Esophagus squamous epithelium (tissue), 5 donors: Measurements from ENCODE around the gene GBP4. TPM values are rescaled to one million over a fixed set of nuclear protein-coding genes. Genes with fewer than 3 reads are reported as not detected.
"Not testable (repeated sequence)": the region's sequence is repeated elsewhere in the genome, so short reads cannot be mapped to it uniquely, and the experiment has no call there.

Experiments
- DNase-seq: peaks from one replicate; lab custom pipeline; 2025; lab: John Stamatoyannopoulos, UW
- H3K27ac ChIP-seq, 4 donors: fragments of 200-600 bp; sonication (generic); one replicate each; pipeline ENCODE4 v1.5.1; 2016 to 2019; ENCODE audit warnings: mild to moderate bottlenecking in 1 of 4
- H3K27me3 ChIP-seq, 4 donors: fragments of 200-600 bp; sonication (generic); 1 replicate in 3 of 4; 2 replicates in 1 of 4; pipeline versions ENCODE4 v1.5.1 to v1.6.0; 2017 to 2021; ENCODE audit warnings: antibody characterized with exemption in 1 of 4
- H3K36me3 ChIP-seq, 3 donors: fragments of 200-600 bp; sonication (generic); one replicate each; pipeline ENCODE4 v1.5.1; 2016 to 2019
- H3K4me1 ChIP-seq, 3 donors: fragments of 200-600 bp; sonication (generic); one replicate each; pipeline ENCODE4 v1.5.1; 2017 to 2019
- H3K4me3 ChIP-seq, 4 donors: fragments of 200-600 bp; sonication (generic); 1 replicate in 3 of 4; 2 replicates in 1 of 4; pipeline ENCODE4 v1.5.1; 2016 to 2019; ENCODE audit warnings: mild to moderate bottlenecking in 2 of 4, moderate library complexity in 1 of 4
- H3K9me3 ChIP-seq, 3 donors: fragments of 200-600 bp; sonication (generic); one replicate each; pipeline ENCODE4 v1.5.1; 2016 to 2019
- CTCF ChIP-seq, 6 experiments: fragments of 450-650 bp in 4 of 6; fragments of 200-600 bp in 2 of 6; sonication (generic) in 2 of 6; IDR thresholded peaks; one replicate each; pipeline ENCODE4 v1.5.1; 2016 to 2019; ENCODE audit warnings: antibody characterized with exemption in 6 of 6, mild to moderate bottlenecking in 4 of 6, moderate library complexity in 4 of 6
- POLR2A ChIP-seq, 4 donors: fragments of 450-650 bp; IDR thresholded peaks; one replicate each; pipeline ENCODE4 v1.6.1; 2017; ENCODE audit warnings: antibody characterized with exemption in 4 of 4, mild to moderate bottlenecking in 4 of 4, moderate library complexity in 3 of 4
- WGBS, 2 donors: methylation state at CpG; one replicate each; pipeline ENCODE4 v1.1.5; 2018; 5-methylcytosine and 5-hydroxymethylcytosine counted together
- intact Hi-C: fragments of 100-400 bp; cut with DNase I; formaldehyde crosslinking; loops from one replicate; pipeline ENCODE4 v1.15.0; 2022
- total RNA-seq, 4 donors: library from RNA; depleted of rRNA; stranded (reverse); fragments of >200 nt; gene quantifications; one replicate each; pipeline ENCODE4 v1.1.0, GENCODE V29; 2016
- donor health status: DM: yes; HTN: yes; CAD: no.

GBP4 gene
- total RNA-seq, result 1 to 10 TPM; 2.5 to 7.4 (median 4.1) TPM

- DNase-seq, result no peak
- H3K9me3 ChIP-seq, result no peaks in the 10 kb centered on the region
- peak within 1 kb of the TSS; percentile 72 to 89 (median 80) for H3K27ac ChIP-seq
- peak in 1 of 4 donors; percentile 45 for TF ChIP-seq POLR2A (IDR thresholded peaks at IDR 0.05)
- no peak for TF ChIP-seq CTCF (IDR thresholded peaks at IDR 0.05)
- H3K4me1 ChIP-seq, result peaks cover 0 to 50% (median 0%) of the 10 kb centered on the region in 3 donors
- intact Hi-C loops, result no loop called here
- H3K27me3 ChIP-seq, result no peaks in the 10 kb centered on the region
- 12 to 24% methylated on average over 20 to 21 of the region's 21 CpGs for WGBS, 2 donors
- H3K4me3 ChIP-seq, result peak within 1 kb of the TSS; percentile 42 to 76 (median 54)
- H3K36me3 ChIP-seq, result peaks cover 0 to 5% (median 0%) of the 10 kb centered on the region in 3 donors
Measured at GRCh38 chr1:89198491-89199072, at the start of gene GBP4. Gene GBP4 (minus strand): TSS chr1:89198942. CDS start chr1:89198834, 108 bp downstream.

GRCh38 chr1:89243046-89243445 lies 44.3 kb upstream of the GBP4 start:
- no peak for DNase-seq
- no peak overlapping the region for H3K27ac ChIP-seq
- TF ChIP-seq POLR2A (IDR thresholded peaks at IDR 0.05) (no peak), CTCF (IDR thresholded peaks at IDR 0.05) (no peak)
- H3K4me3 ChIP-seq, result no peak overlapping the region
- no peaks in the 10 kb centered on the region for H3K36me3 ChIP-seq
- no peaks in the 10 kb centered on the region for H3K9me3 ChIP-seq
- 85 to 92% methylated on average over 3 of the region's 3 CpGs for WGBS, 2 donors
- H3K4me1 ChIP-seq, result no peaks in the 10 kb centered on the region
- H3K27me3 ChIP-seq, result no peaks in the 10 kb centered on the region
- intact Hi-C loops, result no loop called here

- TF ChIP-seq CTCF (IDR thresholded peaks at IDR 0.05) (no peak), POLR2A (IDR thresholded peaks at IDR 0.05) (no peak)
- H3K27ac ChIP-seq, result no peak overlapping the region
- intact Hi-C loops, result no loop called here
- DNase-seq, result no peak
- no peaks in the 10 kb centered on the region for H3K36me3 ChIP-seq
- no peaks in the 10 kb centered on the region for H3K4me1 ChIP-seq
- H3K27me3 ChIP-seq, result no peaks in the 10 kb centered on the region
- WGBS, 2 donors, result 38 to 50% methylated on average over 1 of the region's 1 CpG
- H3K9me3 ChIP-seq, result no peaks in the 10 kb centered on the region
- no peak overlapping the region for H3K4me3 ChIP-seq
Measured at GRCh38 chr1:89221341-89221740, 22.6 kb upstream of the GBP4 start.

DNA sequence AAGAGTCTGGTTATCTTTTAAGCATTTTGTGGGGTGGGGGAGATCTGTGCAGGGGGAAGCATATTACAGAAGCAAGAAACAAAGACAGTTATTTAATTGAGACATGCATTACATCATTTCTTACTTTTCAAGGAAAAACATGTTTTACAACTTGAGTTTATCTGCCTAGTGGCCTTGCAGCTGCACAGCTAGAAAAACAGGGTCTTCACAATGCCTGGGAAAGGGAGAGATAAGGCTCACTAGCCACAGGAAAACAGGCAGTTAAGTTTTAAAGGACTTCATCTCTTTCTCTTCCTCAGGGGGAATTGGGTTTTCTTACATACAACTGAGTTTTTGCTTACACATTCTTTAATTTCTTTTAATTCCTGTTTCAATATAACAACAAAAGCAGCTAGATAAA lies 21.1 kb upstream of the GBP4 start:
- intact Hi-C loops, H3K27me3 ChIP-seq, H3K4me3 ChIP-seq, H3K36me3 ChIP-seq, H3K9me3 ChIP-seq, H3K4me1 ChIP-seq, H3K27ac ChIP-seq, DNase-seq: not testable (repeated sequence)

DNA sequence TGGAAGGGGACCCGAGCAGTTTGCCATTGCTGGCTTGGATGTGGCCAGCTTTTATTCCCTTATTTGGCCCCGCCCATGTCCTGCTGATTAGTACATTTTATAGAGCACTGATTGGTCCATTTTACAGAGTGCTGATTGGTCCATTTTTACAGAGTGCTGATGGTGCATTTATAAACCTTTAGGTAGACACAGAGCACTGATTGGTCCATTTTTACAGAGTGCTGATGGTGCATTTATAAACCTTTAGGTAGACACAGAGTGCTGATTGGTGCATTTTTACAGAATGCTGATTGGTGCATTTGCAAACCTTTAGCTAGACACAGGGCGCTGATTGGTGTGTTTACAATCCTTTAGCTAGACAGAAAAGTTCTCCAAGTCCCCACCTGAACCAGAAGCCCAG lies 20.2 kb upstream of the GBP4 start:
- H3K4me1 ChIP-seq, H3K36me3 ChIP-seq, DNase-seq, intact Hi-C loops, H3K27me3 ChIP-seq, H3K27ac ChIP-seq, H3K9me3 ChIP-seq, H3K4me3 ChIP-seq: not testable (repeated sequence)
- 80 to 84% methylated on average over 3 of the region's 3 CpGs for WGBS, 2 donors

- Histone ChIP-seq H3K27me3 (no peaks in the 10 kb centered on the region), H3K9me3 (no peaks in the 10 kb centered on the region), H3K27ac (no peak overlapping the region), H3K36me3 (no peaks in the 10 kb centered on the region), H3K4me1 (no peaks in the 10 kb centered on the region), H3K4me3 (no peak overlapping the region)
- DNase-seq, result no peak
- WGBS, 2 donors, result 75 to 90% methylated on average over 1 of the region's 1 CpG
- intact Hi-C loops, result no loop called here
- no peak for TF ChIP-seq POLR2A (IDR thresholded peaks at IDR 0.05)
- no peak for TF ChIP-seq CTCF (IDR thresholded peaks at IDR 0.05)
Measured at GRCh38 chr1:89213347-89213746, 14.6 kb upstream of the GBP4 start.
